Keratinocyte (primary cell): ENCODE results near the gene FBXO38.

ENCODE experiments used
- EZH2 ChIP-seq: IDR thresholded peaks from one replicate; pipeline ENCODE4 v1.6.1; 2012; ENCODE audit warnings: inconsistent platforms, mild to moderate bottlenecking, low read length, moderate library complexity
- TF ChIP-seq, protein P1 (sequence below), 3 experiments: IDR thresholded peaks in 1 of 3; conservative IDR thresholded peaks in 1 of 3; optimal IDR thresholded peaks in 1 of 3; 2 replicates in 2 of 3; 3 replicates in 1 of 3; pipeline versions ENCODE3 to v1.5.1; 2011; ENCODE audit warnings: low read length in 3 of 3, mild to moderate bottlenecking in 3 of 3, moderate library complexity in 2 of 3, control low read depth in 1 of 3, inconsistent platforms in 1 of 3; ENCODE audit not compliant: insufficient read depth in 2 of 3; ENCODE audit errors: extremely low read depth in 1 of 3

DNA sequence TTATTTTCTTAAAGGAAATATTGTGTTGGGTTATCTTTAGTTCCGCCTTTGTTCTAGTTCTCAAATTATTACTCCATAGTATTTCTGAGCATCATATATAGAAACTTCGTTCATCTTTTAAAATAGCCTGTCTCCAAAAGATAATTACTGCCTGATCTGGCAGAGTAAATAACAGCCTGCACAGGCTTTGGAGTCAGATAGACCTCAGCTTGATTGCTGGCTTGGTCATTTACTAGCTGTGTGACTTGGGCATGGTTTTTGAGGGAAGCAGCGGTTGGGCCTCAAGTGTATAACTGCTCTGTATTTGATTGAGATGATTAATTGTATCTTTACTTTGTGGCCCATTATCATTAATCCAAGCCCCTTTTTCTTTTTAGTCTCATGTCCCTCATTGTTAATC, 50.1 kb downstream of the FBXO38 start:
- TF ChIP-seq EZH2, result no peak
- TF ChIP-seq, protein P1, sequence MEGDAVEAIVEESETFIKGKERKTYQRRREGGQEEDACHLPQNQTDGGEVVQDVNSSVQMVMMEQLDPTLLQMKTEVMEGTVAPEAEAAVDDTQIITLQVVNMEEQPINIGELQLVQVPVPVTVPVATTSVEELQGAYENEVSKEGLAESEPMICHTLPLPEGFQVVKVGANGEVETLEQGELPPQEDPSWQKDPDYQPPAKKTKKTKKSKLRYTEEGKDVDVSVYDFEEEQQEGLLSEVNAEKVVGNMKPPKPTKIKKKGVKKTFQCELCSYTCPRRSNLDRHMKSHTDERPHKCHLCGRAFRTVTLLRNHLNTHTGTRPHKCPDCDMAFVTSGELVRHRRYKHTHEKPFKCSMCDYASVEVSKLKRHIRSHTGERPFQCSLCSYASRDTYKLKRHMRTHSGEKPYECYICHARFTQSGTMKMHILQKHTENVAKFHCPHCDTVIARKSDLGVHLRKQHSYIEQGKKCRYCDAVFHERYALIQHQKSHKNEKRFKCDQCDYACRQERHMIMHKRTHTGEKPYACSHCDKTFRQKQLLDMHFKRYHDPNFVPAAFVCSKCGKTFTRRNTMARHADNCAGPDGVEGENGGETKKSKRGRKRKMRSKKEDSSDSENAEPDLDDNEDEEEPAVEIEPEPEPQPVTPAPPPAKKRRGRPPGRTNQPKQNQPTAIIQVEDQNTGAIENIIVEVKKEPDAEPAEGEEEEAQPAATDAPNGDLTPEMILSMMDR (optimal IDR thresholded peaks at IDR 0.05 in 1 of 3, IDR thresholded peaks at IDR 0.05 in 1 of 3, conservative IDR thresholded peaks at IDR 0.05 in 1 of 3; ENCODE audit: extremely low read depth in 1 of 3, insufficient read depth in 2 of 3, low read length in 3 of 3), result no peak
